Astrocyte (in vitro differentiated cells and primary cell): Measurements from ENCODE around the gene ANK3.

Experiments used
- EZH2 ChIP-seq: IDR thresholded peaks from 2 replicates; pipeline ENCODE4 v1.6.1; 2012; ENCODE audit warnings: mild to moderate bottlenecking, low read length, inconsistent platforms; ENCODE audit not compliant: insufficient read depth
- TF ChIP-seq, protein P1 (sequence below): IDR thresholded peaks from 2 replicates; pipeline ENCODE4 v1.5.1; 2011; ENCODE audit warnings: low read depth, mild to moderate bottlenecking, inconsistent platforms, low read length, moderate library complexity; ENCODE audit not compliant: insufficient read depth

DNA sequence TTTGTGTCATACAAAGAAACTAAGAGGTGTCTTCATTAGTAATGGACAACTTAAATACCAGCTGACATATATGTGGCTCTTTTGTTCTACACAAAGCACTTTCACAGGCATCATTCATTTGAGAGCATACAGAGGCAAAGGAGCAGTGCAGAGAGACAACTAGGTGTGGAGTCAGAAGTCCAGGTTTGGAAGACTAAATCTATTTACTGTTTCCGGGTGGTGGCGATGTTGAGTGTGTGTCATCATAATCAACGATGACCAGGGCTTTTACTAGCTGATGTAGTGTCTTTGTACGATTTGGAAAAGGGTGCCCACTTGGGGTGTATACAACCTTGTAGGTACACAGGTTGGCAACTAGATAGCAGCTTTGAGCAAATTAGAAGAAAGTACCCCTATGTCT, 287.9 kb downstream of the ANK3 start:
- TF ChIP-seq, protein P1, sequence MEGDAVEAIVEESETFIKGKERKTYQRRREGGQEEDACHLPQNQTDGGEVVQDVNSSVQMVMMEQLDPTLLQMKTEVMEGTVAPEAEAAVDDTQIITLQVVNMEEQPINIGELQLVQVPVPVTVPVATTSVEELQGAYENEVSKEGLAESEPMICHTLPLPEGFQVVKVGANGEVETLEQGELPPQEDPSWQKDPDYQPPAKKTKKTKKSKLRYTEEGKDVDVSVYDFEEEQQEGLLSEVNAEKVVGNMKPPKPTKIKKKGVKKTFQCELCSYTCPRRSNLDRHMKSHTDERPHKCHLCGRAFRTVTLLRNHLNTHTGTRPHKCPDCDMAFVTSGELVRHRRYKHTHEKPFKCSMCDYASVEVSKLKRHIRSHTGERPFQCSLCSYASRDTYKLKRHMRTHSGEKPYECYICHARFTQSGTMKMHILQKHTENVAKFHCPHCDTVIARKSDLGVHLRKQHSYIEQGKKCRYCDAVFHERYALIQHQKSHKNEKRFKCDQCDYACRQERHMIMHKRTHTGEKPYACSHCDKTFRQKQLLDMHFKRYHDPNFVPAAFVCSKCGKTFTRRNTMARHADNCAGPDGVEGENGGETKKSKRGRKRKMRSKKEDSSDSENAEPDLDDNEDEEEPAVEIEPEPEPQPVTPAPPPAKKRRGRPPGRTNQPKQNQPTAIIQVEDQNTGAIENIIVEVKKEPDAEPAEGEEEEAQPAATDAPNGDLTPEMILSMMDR = no peak
- TF ChIP-seq EZH2 = no peak
